Vagina (tissue), 2 donors: Measurements from ENCODE around the gene GRAMD2A. TPM values are rescaled to one million over a fixed set of nuclear protein-coding genes. Genes with fewer than 3 reads are reported as not detected.

ENCODE experiments used
- DNase-seq, 2 donors: peaks; one replicate each; pipeline ENCODE4 v3.0.0-alpha.2; 2017; ENCODE audit errors: extremely low spot score in 2 of 2
- H3K27ac ChIP-seq: fragments of 200-600 bp; sonication (generic); one replicate; pipeline ENCODE4 v1.5.1; 2019
- H3K27me3 ChIP-seq: fragments of 200-600 bp; sonication (generic); one replicate; pipeline ENCODE4 v1.5.1; 2019
- H3K36me3 ChIP-seq, 2 donors: fragments of 200-600 bp; sonication (generic); one replicate each; pipeline ENCODE4 v1.5.1; 2017 to 2019
- H3K4me1 ChIP-seq: fragments of 200-600 bp; sonication (generic); one replicate; pipeline ENCODE4 v1.5.1; 2019
- H3K4me3 ChIP-seq, 2 donors: fragments of 200-600 bp; sonication (generic); 1 replicate in 1 of 2; 2 replicates in 1 of 2; pipeline ENCODE4 v1.5.1; 2016 to 2019
- H3K9me3 ChIP-seq: fragments of 200-600 bp; sonication (generic); one replicate; pipeline ENCODE4 v1.5.1; 2019
- POLR2A ChIP-seq, 2 donors: fragments of 450-650 bp; IDR thresholded peaks; one replicate each; pipeline ENCODE4 v1.6.1; 2017; ENCODE audit warnings: antibody characterized with exemption in 2 of 2, mild to moderate bottlenecking in 2 of 2, moderate library complexity in 2 of 2
- POLR2AphosphoS5 ChIP-seq, 2 donors: sonication (generic); formaldehyde crosslinking; IDR thresholded peaks; one replicate each; pipeline ENCODE4 v1.9.0; 2017; ENCODE audit warnings: antibody characterized with exemption in 2 of 2, mild to moderate bottlenecking in 2 of 2, low read depth in 1 of 2; ENCODE audit not compliant: insufficient read depth in 1 of 2
- intact Hi-C: fragments of 100-400 bp; cut with DNase I; formaldehyde crosslinking; loops from one replicate; pipeline ENCODE4 v1.15.1; 2023
- total RNA-seq: library from RNA; depleted of rRNA; stranded (reverse); fragments of >200 nt; gene quantifications from one replicate; pipeline ENCODE4 v1.2.3, GENCODE V29; 2016
- TF ChIP-seq, protein P1 (sequence below), 3 experiments: fragments of 450-650 bp in 2 of 3; fragments of 200-600 bp in 1 of 3; sonication (generic) in 1 of 3; IDR thresholded peaks; one replicate each; pipeline ENCODE4 v1.5.1; 2017 to 2019; ENCODE audit warnings: antibody characterized with exemption in 3 of 3, mild to moderate bottlenecking in 2 of 3, moderate library complexity in 2 of 3

The GRAMD2A gene
- total RNA-seq, 1 donor from 2014 or later = 7.4 TPM

GRCh38 chr15:72141171-72142084 is 56.2 kb downstream of the GRAMD2A start:
- Histone ChIP-seq H3K27me3 (no peaks in the 10 kb centered on the region), H3K4me3 (no peak overlapping the region), H3K36me3 (peaks cover 0 to 4% of the 10 kb centered on the region in 2 donors), H3K27ac (no peak overlapping the region), H3K9me3 (no peaks in the 10 kb centered on the region), H3K4me1 (peaks cover 2% of the 10 kb centered on the region)
- no peak for DNase-seq
- TF ChIP-seq POLR2AphosphoS5 (IDR thresholded peaks at IDR 0.05; ENCODE audit: insufficient read depth in 1 of 2, low read depth in 1 of 2) (no peak), POLR2A (IDR thresholded peaks at IDR 0.05) (no peak)
- TF ChIP-seq, protein P1, sequence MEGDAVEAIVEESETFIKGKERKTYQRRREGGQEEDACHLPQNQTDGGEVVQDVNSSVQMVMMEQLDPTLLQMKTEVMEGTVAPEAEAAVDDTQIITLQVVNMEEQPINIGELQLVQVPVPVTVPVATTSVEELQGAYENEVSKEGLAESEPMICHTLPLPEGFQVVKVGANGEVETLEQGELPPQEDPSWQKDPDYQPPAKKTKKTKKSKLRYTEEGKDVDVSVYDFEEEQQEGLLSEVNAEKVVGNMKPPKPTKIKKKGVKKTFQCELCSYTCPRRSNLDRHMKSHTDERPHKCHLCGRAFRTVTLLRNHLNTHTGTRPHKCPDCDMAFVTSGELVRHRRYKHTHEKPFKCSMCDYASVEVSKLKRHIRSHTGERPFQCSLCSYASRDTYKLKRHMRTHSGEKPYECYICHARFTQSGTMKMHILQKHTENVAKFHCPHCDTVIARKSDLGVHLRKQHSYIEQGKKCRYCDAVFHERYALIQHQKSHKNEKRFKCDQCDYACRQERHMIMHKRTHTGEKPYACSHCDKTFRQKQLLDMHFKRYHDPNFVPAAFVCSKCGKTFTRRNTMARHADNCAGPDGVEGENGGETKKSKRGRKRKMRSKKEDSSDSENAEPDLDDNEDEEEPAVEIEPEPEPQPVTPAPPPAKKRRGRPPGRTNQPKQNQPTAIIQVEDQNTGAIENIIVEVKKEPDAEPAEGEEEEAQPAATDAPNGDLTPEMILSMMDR (IDR thresholded peaks at IDR 0.05) = no peak
- intact Hi-C loops = no loop called here

DNA sequence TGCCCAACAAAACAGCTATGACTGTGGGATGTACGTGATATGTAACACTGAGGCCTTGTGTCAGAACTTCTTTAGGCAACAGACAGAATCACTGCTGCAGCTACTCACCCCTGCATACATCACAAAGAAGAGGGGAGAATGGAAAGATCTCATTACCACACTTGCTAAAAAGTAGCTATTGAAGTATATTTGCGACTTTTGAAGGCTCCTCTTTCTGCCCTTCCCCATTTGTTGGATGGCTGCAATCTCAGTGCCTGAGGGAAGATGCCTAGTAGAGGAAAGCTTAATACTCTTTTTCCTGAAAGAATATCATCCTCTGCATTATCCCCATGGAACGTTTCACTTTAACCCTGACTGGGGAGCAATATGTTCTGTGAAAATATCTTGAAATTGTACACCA is 57.5 kb downstream of the GRAMD2A start:
- no peak overlapping the region for H3K4me3 ChIP-seq
- intact Hi-C loops = no loop called here
- DNase-seq = no peak
- H3K36me3 ChIP-seq = peaks cover 0 to 4% of the 10 kb centered on the region in 2 donors
- no peaks in the 10 kb centered on the region for H3K27me3 ChIP-seq
- peaks cover 5% of the 10 kb centered on the region for H3K4me1 ChIP-seq
- no peaks in the 10 kb centered on the region for H3K9me3 ChIP-seq
- no peak overlapping the region for H3K27ac ChIP-seq
- no peak for TF ChIP-seq POLR2AphosphoS5 (IDR thresholded peaks at IDR 0.05; ENCODE audit: insufficient read depth in 1 of 2, low read depth in 1 of 2)
- TF ChIP-seq POLR2A (IDR thresholded peaks at IDR 0.05) = no peak
- TF ChIP-seq, protein P1 (IDR thresholded peaks at IDR 0.05) = no peak

GRCh38 chr15:72139667-72140066 is 57.9 kb downstream of the GRAMD2A start:
- no peaks in the 10 kb centered on the region for H3K9me3 ChIP-seq
- no peak overlapping the region for H3K27ac ChIP-seq
- no peak for DNase-seq

GRCh38 chr15:72136170-72137051 is 61.2 kb downstream of the GRAMD2A start:
- H3K27me3 ChIP-seq = no peaks in the 10 kb centered on the region
- H3K4me3 ChIP-seq = no peak overlapping the region
- intact Hi-C loops = no loop called here
- TF ChIP-seq, protein P1 (IDR thresholded peaks at IDR 0.05) = no peak
- TF ChIP-seq POLR2AphosphoS5 (IDR thresholded peaks at IDR 0.05; ENCODE audit: insufficient read depth in 1 of 2, low read depth in 1 of 2) = no peak
- no peak for TF ChIP-seq POLR2A (IDR thresholded peaks at IDR 0.05)
- H3K36me3 ChIP-seq = peaks cover 0 to 4% of the 10 kb centered on the region in 2 donors
- peaks cover 5% of the 10 kb centered on the region for H3K4me1 ChIP-seq
- H3K27ac ChIP-seq = no peak overlapping the region
- no peaks in the 10 kb centered on the region for H3K9me3 ChIP-seq
- no peak for DNase-seq

More at GRCh38 chr15:72139667-72140066, 57.9 kb downstream of the GRAMD2A start:
- intact Hi-C loops = no loop called here
- H3K36me3 ChIP-seq = peaks cover 0 to 4% of the 10 kb centered on the region in 2 donors
- TF ChIP-seq POLR2A (IDR thresholded peaks at IDR 0.05) (no peak), POLR2AphosphoS5 (IDR thresholded peaks at IDR 0.05; ENCODE audit: insufficient read depth in 1 of 2, low read depth in 1 of 2) (no peak)
- TF ChIP-seq, protein P1 (IDR thresholded peaks at IDR 0.05) = no peak
- H3K27me3 ChIP-seq = no peaks in the 10 kb centered on the region
- peaks cover 5% of the 10 kb centered on the region for H3K4me1 ChIP-seq
- H3K4me3 ChIP-seq = no peak overlapping the region
